Neural progenitor cell (in vitro differentiated cells): ENCODE data around the gene GLIPR2. TPM values are rescaled to one million over a fixed set of nuclear protein-coding genes. Genes with fewer than 3 reads are reported as not detected.

Source experiments
- DNase-seq: peaks from one replicate; pipeline ENCODE4 v3.0.0-alpha.2; 2016; ENCODE audit warnings: low spot score
- H2AFZ ChIP-seq: fragments of 200-600 bp; sonication (generic); replicated peaks from 2 replicates; pipeline ENCODE4 v1.6.1; 2016; ENCODE audit warnings: antibody characterized with exemption
- H3F3A ChIP-seq: fragments of 200-600 bp; sonication (generic); 2 replicates; pipeline ENCODE4 v1.6.1; 2016; ENCODE audit warnings: antibody characterized with exemption, low read depth
- H3K27ac ChIP-seq: fragments of 200-600 bp; sonication (generic); 2 replicates; pipeline ENCODE4 v1.5.1; 2016; ENCODE audit warnings: mild to moderate bottlenecking
- H3K27me3 ChIP-seq: fragments of 200-600 bp; sonication (generic); 2 replicates; pipeline ENCODE4 v1.6.1; 2016; ENCODE audit warnings: mild to moderate bottlenecking, moderate library complexity
- H3K36me3 ChIP-seq: fragments of 200-600 bp; sonication (generic); 2 replicates; pipeline ENCODE4 v1.5.1; 2016
- H3K4me1 ChIP-seq: fragments of 200-600 bp; sonication (generic); 2 replicates; pipeline ENCODE4 v1.6.1; 2016; ENCODE audit warnings: mixed run types
- H3K4me2 ChIP-seq: fragments of 200-600 bp; sonication (generic); 2 replicates; pipeline ENCODE4 v1.6.1; 2016
- H3K4me3 ChIP-seq: fragments of 200-600 bp; sonication (generic); 2 replicates; pipeline ENCODE4 v1.5.1; 2016
- H3K79me2 ChIP-seq: fragments of 200-600 bp; sonication (generic); 2 replicates; pipeline ENCODE4 v1.6.1; 2016; ENCODE audit warnings: low read depth
- H3K9ac ChIP-seq: fragments of 200-600 bp; sonication (generic); 2 replicates; pipeline ENCODE4 v1.6.1; 2016
- H3K9me3 ChIP-seq: fragments of 200-600 bp; sonication (generic); 2 replicates; pipeline ENCODE4 v1.5.1; 2016; ENCODE audit warnings: low read depth
- H4K20me1 ChIP-seq: fragments of 200-600 bp; sonication (generic); 2 replicates; pipeline ENCODE4 v1.6.1; 2016; ENCODE audit warnings: low read depth
- H3K27ac Mint-ChIP-seq: 3 replicates; pipeline ENCODE4 v1.8.0; 2021; ENCODE audit warnings: mixed read lengths
- H3K27me3 Mint-ChIP-seq: 2 replicates; pipeline ENCODE4 v1.8.0; 2022; ENCODE audit warnings: low read depth, mild to moderate bottlenecking, inconsistent platforms, moderate library complexity, mixed read lengths; ENCODE audit not compliant: insufficient read depth
- H3K36me3 Mint-ChIP-seq: 3 replicates; pipeline ENCODE4 v1.8.0; 2021; ENCODE audit warnings: mixed read lengths
- H3K4me1 Mint-ChIP-seq: 3 replicates; pipeline ENCODE4 v1.8.0; 2021; ENCODE audit warnings: mixed read lengths
- H3K4me3 Mint-ChIP-seq: 3 replicates; pipeline ENCODE4 v1.8.0; 2021; ENCODE audit warnings: mild to moderate bottlenecking, moderate library complexity, mixed read lengths
- H3K9me3 Mint-ChIP-seq: 3 replicates; pipeline ENCODE4 v1.8.0; 2020; ENCODE audit warnings: mixed read lengths
- EZH2 ChIP-seq: fragments of 200-600 bp; sonication (generic); IDR thresholded peaks from 2 replicates; pipeline ENCODE4 v1.6.1; 2017; ENCODE audit warnings: antibody characterized with exemption, mild to moderate bottlenecking, moderate library complexity
- EZH2phosphoT487 ChIP-seq: fragments of 200-600 bp; sonication (generic); IDR thresholded peaks from 2 replicates; pipeline ENCODE4 v1.6.1; 2017; ENCODE audit warnings: antibody characterized with exemption
- total RNA-seq: library from RNA; depleted of rRNA; stranded (reverse); fragments of >200 nt; gene quantifications from 2 replicates; pipeline ENCODE4 v1.2.3, GENCODE V29; 2015; ENCODE audit warnings: low replicate concordance
- TF ChIP-seq, protein P1 (sequence below): fragments of 200-600 bp; sonication (generic); IDR thresholded peaks from 2 replicates; pipeline ENCODE4 v1.5.1; 2017; ENCODE audit warnings: antibody characterized with exemption, mild to moderate bottlenecking

Gene GLIPR2
- total RNA-seq, 1 donor from 2014 or later, result 12.4 TPM

DNA sequence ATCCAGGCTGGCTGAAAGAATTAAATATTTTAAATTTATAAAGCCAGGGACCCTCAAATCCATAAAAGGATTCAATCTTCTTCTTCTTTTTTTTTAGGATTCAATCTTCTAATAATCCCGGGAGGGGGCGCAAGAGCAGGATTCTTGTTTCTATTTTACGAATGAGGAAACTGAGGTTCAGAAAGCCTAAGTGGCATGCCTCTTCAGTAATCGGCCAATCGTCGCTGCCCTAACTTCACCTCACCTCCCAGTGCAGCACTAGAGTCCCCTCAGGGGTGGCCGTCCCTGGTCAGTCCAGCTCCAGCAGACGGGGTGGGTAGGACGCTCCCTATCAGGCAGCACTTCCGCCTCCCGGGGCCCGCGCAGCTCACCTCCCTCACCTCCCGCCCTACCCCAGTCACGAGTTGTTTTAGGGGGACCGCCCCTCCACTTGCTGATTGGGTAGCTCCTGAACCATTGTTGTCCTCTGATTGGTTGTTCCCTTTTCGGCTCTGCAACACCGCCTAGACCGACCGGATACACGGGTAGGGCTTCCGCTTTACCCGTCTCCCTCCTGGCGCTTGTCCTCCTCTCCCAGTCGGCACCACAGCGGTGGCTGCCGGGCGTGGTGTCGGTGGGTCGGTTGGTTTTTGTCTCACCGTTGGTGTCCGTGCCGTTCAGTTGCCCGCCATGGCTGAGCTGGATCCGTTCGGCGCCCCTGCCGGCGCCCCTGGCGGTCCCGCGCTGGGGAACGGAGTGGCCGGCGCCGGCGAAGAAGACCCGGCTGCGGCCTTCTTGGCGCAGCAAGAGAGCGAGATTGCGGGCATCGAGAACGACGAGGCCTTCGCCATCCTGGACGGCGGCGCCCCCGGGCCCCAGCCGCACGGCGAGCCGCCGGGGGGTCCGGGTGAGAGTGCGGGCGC is 54.1 kb downstream of the GLIPR2 start, which contains the start of gene CLTA:
Gene CLTA, plus strand, starts transcription at position 534 of the 902 bp plus-strand sequence. Its CDS starts 136 bp downstream, at position 670.
- Histone ChIP-seq H3F3A (peaks cover 20% of the 10 kb centered on the region), H3K9ac (peak within 1 kb of the TSS; percentile 87), H3K4me1 (peaks cover 20% of the 10 kb centered on the region), H3K4me2 (peak within 1 kb of the TSS; percentile 92), H3K36me3 (no peaks in the 10 kb centered on the region), H3K4me3 (peak within 1 kb of the TSS; percentile 78), H3K79me2 (peaks cover 50% of the 10 kb centered on the region), H4K20me1 (peaks cover 46% of the 10 kb centered on the region), H3K27ac (peak within 1 kb of the TSS; percentile 59), H2AFZ (peak within 1 kb of the TSS; percentile 69), H3K27me3 (no peaks in the 10 kb centered on the region), H3K9me3 (no peaks in the 10 kb centered on the region)
- Mint-ChIP-seq H3K9me3 (no peaks in the 10 kb centered on the region), H3K4me1 (peaks cover 29% of the 10 kb centered on the region), H3K36me3 (peaks cover 6% of the 10 kb centered on the region), H3K27ac (peak within 1 kb of the TSS; percentile 80), H3K4me3 (peak within 1 kb of the TSS; percentile 92), H3K27me3 (no peaks in the 10 kb centered on the region)
- no peak for TF ChIP-seq EZH2
- TF ChIP-seq, protein P1, sequence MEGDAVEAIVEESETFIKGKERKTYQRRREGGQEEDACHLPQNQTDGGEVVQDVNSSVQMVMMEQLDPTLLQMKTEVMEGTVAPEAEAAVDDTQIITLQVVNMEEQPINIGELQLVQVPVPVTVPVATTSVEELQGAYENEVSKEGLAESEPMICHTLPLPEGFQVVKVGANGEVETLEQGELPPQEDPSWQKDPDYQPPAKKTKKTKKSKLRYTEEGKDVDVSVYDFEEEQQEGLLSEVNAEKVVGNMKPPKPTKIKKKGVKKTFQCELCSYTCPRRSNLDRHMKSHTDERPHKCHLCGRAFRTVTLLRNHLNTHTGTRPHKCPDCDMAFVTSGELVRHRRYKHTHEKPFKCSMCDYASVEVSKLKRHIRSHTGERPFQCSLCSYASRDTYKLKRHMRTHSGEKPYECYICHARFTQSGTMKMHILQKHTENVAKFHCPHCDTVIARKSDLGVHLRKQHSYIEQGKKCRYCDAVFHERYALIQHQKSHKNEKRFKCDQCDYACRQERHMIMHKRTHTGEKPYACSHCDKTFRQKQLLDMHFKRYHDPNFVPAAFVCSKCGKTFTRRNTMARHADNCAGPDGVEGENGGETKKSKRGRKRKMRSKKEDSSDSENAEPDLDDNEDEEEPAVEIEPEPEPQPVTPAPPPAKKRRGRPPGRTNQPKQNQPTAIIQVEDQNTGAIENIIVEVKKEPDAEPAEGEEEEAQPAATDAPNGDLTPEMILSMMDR, result peak; percentile 56
- peak; percentile 98 for DNase-seq

DNA sequence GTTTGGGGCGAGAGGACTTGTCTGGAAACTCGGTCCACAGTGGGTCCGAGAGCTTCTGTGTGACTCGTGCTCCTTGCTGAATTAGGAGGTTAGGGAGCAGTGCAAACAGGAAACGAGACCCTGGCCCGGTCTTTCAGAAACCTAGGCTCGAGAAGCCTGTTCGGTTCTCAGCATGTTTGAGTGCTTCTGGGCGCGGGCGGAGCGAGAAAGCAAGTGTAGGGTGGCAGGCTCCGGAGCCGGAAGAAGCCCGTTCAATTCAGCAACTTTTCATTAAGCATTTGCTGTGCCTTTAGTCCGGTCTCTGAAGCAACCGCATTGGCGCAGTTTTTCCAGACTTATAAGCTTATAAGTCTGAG is 54.7 kb downstream of the GLIPR2 start:
- peaks cover 29% of the 10 kb centered on the region for H3K4me1 Mint-ChIP-seq
- Histone ChIP-seq H3K9me3 (no peaks in the 10 kb centered on the region), H3K79me2 (peaks cover 56% of the 10 kb centered on the region), H4K20me1 (peaks cover 49% of the 10 kb centered on the region), H3K4me2 (peak overlapping the region; percentile 92), H3F3A (peaks cover 15% of the 10 kb centered on the region), H3K4me1 (peaks cover 20% of the 10 kb centered on the region), H2AFZ (no peak overlapping the region), H3K36me3 (no peaks in the 10 kb centered on the region), H3K27me3 (no peaks in the 10 kb centered on the region), H3K27ac (no peak overlapping the region), H3K9ac (peak overlapping the region; percentile 87), H3K4me3 (peak overlapping the region; percentile 78)
- H3K27me3 Mint-ChIP-seq, result no peaks in the 10 kb centered on the region
- H3K36me3 Mint-ChIP-seq, result peaks cover 6% of the 10 kb centered on the region
- H3K4me3 Mint-ChIP-seq, result peak overlapping the region; percentile 92
- peak overlapping the region; percentile 42 for H3K27ac Mint-ChIP-seq
- peak; percentile 43 for DNase-seq
- no peaks in the 10 kb centered on the region for H3K9me3 Mint-ChIP-seq
- TF ChIP-seq EZH2 (no peak), EZH2phosphoT487 (no peak)
- TF ChIP-seq, protein P1, result no peak

DNA sequence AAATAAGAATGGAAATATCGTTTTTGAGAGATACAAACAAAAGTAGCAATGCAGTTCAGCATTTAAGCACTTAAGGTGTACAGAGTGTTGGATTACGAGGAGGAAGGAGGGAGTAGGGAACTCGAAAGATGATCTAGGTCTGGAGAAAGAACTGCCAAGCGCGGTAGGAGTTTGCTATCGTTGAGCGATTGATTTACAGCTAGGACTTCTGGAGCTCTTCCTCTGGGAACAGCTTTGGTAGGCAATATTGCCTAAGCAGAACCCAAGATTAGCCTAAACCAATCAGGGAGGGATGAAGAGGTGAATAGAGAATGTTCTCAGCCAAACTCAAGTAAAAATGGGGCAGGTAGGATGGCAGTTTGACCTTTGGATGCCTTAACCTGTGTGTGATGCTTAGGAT is 55.2 kb downstream of the GLIPR2 start:
- H4K20me1 ChIP-seq, result peaks cover 52% of the 10 kb centered on the region
- Mint-ChIP-seq H3K9me3 (no peaks in the 10 kb centered on the region), H3K27ac (peak overlapping the region; percentile 42), H3K27me3 (no peaks in the 10 kb centered on the region), H3K4me1 (peaks cover 29% of the 10 kb centered on the region), H3K4me3 (peak overlapping the region; percentile 92), H3K36me3 (peaks cover 6% of the 10 kb centered on the region)
- H3K9me3 ChIP-seq, result no peaks in the 10 kb centered on the region
- TF ChIP-seq, protein P1, result no peak
- TF ChIP-seq EZH2 (no peak), EZH2phosphoT487 (no peak)
- no peak overlapping the region for H2AFZ ChIP-seq
- no peak for DNase-seq
- H3F3A ChIP-seq, result peaks cover 15% of the 10 kb centered on the region
- H3K79me2 ChIP-seq, result peaks cover 60% of the 10 kb centered on the region
- no peak overlapping the region for H3K27ac ChIP-seq
- peak overlapping the region; percentile 78 for H3K4me3 ChIP-seq
- no peaks in the 10 kb centered on the region for H3K36me3 ChIP-seq
- H3K4me1 ChIP-seq, result peaks cover 20% of the 10 kb centered on the region
- no peaks in the 10 kb centered on the region for H3K27me3 ChIP-seq
- H3K9ac ChIP-seq, result peak overlapping the region; percentile 87
- H3K4me2 ChIP-seq, result peak overlapping the region; percentile 92
